B cell (primary cell): ENCODE results near the gene MT1M.

Source experiments
- CTCF ChIP-seq: fragments of 200-600 bp; IDR thresholded peaks from one replicate; pipeline ENCODE4 v1.8.0; 2022; ENCODE audit warnings: antibody characterized with exemption, mild to moderate bottlenecking
- EZH2 ChIP-seq: IDR thresholded peaks from 2 replicates; pipeline ENCODE4 v1.6.1; 2012; ENCODE audit warnings: borderline replicate concordance, low read depth, mild to moderate bottlenecking, moderate library complexity, low read length; ENCODE audit not compliant: insufficient read depth, poor library complexity, severe bottlenecking

- TF ChIP-seq CTCF = no peak
- no peak for TF ChIP-seq EZH2
Observed at GRCh38 chr16:56629531-56629930, 2.9 kb upstream of the MT1M start.
